Stimulated activated CD4-positive, alpha-beta T cell treated with anti-CD3 and anti-CD28 coated beads, Interleukin-15, amount 100 ng/mL, for 1 hour (primary cell): Measurements from ENCODE around the gene NOTO.

ENCODE experiments used
- DNase-seq, 2 donors: peaks; one replicate each; pipeline ENCODE4 v3.0.0-alpha.2; 2020; ENCODE audit warnings: low read depth in 1 of 2, low spot score in 1 of 2

NOTO gene

GRCh38 chr2:73257021-73257420, 54.6 kb downstream of the NOTO start:
- DNase-seq, result no peak

GRCh38 chr2:73257425-73258125, 55.2 kb downstream of the NOTO start:
- DNase-seq, result no peak

- DNase-seq, result no peak
These were observed 56.0 kb downstream of the NOTO start for GRCh38 chr2:73258186-73258912.

- no peak for DNase-seq
These were observed 56.5 kb downstream of the NOTO start for GRCh38 chr2:73258913-73259215.

- no peak for DNase-seq
These were observed 56.9 kb downstream of the NOTO start for GRCh38 chr2:73259276-73259675.

GRCh38 chr2:73259704-73260337, 57.4 kb downstream of the NOTO start:
- no peak for DNase-seq

GRCh38 chr2:73260338-73260984, 58.1 kb downstream of the NOTO start:
- DNase-seq, result no peak
